HG03175 (cell line): Measurements from ENCODE around the gene PLCH1.

Source experiments
- ATAC-seq: cut with Tn5 transposase; IDR thresholded peaks from one replicate; pipeline ENCODE4 v1.9.1; 2021; ENCODE audit warnings: mild to moderate bottlenecking, moderate library complexity; ENCODE audit not compliant: unreplicated experiment

The PLCH1 gene

GRCh38 chr3:155560135-155560534, 184.7 kb downstream of the PLCH1 start:
- ATAC-seq: no peak

- ATAC-seq: no peak
Measured at GRCh38 chr3:155556531-155556930, 188.3 kb downstream of the PLCH1 start.

- ATAC-seq: no peak
Measured at GRCh38 chr3:155555479-155556060, 189.3 kb downstream of the PLCH1 start.

- ATAC-seq: peak; percentile 82
Measured at GRCh38 chr3:155554777-155555451, 190.0 kb downstream of the PLCH1 start.

- ATAC-seq: peak; percentile 19
Measured at GRCh38 chr3:155553780-155554179, 191.1 kb downstream of the PLCH1 start.

GRCh38 chr3:155553326-155553725, 191.5 kb downstream of the PLCH1 start:
- no peak for ATAC-seq

GRCh38 chr3:155550391-155550790, 194.5 kb downstream of the PLCH1 start:
- no peak for ATAC-seq

- peak; percentile 97 for ATAC-seq
Measured at GRCh38 chr3:155549087-155549486, 195.8 kb downstream of the PLCH1 start.

- no peak for ATAC-seq
Measured at GRCh38 chr3:155548195-155548594, 196.7 kb downstream of the PLCH1 start.

- no peak for ATAC-seq
Measured at GRCh38 chr3:155535098-155535497, 209.8 kb downstream of the PLCH1 start.

- no peak for ATAC-seq
Measured at GRCh38 chr3:155528579-155528978, 216.3 kb downstream of the PLCH1 start.

- no peak for ATAC-seq
Measured at GRCh38 chr3:155525324-155525833, 219.5 kb downstream of the PLCH1 start.

GRCh38 chr3:155520463-155520862, 224.4 kb downstream of the PLCH1 start:
- no peak for ATAC-seq

- peak; percentile 72 for ATAC-seq
Measured at GRCh38 chr3:155519078-155519477, 225.8 kb downstream of the PLCH1 start.

GRCh38 chr3:155517903-155518302, 227.0 kb downstream of the PLCH1 start:
- ATAC-seq: no peak

GRCh38 chr3:155516439-155516838, 228.4 kb downstream of the PLCH1 start:
- ATAC-seq: no peak

GRCh38 chr3:155512867-155513261, 232.0 kb downstream of the PLCH1 start:
- no peak for ATAC-seq

- no peak for ATAC-seq
Measured at GRCh38 chr3:155512175-155512866, 232.6 kb downstream of the PLCH1 start.

GRCh38 chr3:155504682-155505081, 240.2 kb downstream of the PLCH1 start:
- no peak for ATAC-seq

- ATAC-seq: no peak
Measured at GRCh38 chr3:155502630-155503029, 242.2 kb downstream of the PLCH1 start.

GRCh38 chr3:155500194-155500818, 244.6 kb downstream of the PLCH1 start:
- no peak for ATAC-seq
